HG03565 (cell line): ENCODE data around the gene STK32A.
"Not testable (repeated sequence)": the region's sequence is repeated elsewhere in the genome, so short reads cannot be mapped to it uniquely, and the experiment has no call there.

ENCODE experiments used
- ATAC-seq: cut with Tn5 transposase; IDR thresholded peaks from one replicate; pipeline ENCODE4 v1.9.1; 2021; ENCODE audit warnings: mild to moderate bottlenecking, moderate library complexity; ENCODE audit not compliant: unreplicated experiment

The STK32A gene

GRCh38 chr5:147341345-147341744, 106.5 kb downstream of the STK32A start:
- no peak for ATAC-seq

DNA sequence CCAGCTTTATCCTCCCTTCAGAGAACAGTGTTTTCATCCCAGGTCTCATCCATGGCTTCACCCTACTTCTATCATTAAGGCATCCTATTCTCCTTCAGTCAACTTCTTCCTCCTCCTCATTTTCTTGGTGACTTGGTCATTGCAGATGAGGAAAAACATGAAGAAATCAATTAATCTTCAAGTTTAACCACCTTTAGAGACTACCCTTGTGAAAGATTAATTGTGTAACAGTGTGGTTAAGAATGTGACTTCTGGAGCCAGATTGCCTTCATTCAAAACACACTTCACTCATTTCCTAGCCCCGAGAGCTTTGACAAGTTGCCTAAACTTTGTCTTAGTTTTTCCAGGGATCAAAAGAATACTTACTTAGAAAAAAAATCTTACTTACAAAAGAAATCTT, 110.0 kb downstream of the STK32A start:
- ATAC-seq = no peak

DNA sequence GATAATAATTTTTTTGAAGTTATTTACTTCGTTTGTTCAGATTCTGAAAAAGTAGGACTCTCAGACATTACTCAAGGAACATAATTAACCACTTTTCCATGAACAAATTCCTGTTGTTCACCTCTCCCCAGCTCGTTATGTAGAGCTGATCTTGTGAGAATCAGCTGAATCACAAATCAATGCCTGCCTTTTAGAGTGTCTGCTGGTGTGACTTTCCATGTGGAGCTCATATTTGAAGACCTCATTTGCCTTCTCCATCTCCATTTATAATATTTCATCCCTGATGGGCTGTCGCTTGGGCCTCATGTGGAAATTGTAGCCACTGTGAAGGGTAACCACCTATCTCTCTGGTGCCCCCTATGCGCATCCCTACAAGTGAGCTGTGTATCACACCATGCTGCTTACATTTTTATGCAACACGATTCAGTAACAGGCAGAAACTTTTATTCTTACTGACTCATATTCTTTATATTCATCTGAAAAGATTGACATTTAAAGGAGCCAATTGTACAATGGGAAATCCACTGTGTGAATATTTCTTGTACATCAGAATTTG, 111.3 kb downstream of the STK32A start:
- no peak for ATAC-seq

GRCh38 chr5:147348046-147348445, 113.2 kb downstream of the STK32A start:
- no peak for ATAC-seq

GRCh38 chr5:147348451-147348850, 113.6 kb downstream of the STK32A start:
- ATAC-seq = no peak

- no peak for ATAC-seq
These were observed 114.4 kb downstream of the STK32A start for GRCh38 chr5:147349241-147349640.

GRCh38 chr5:147359101-147359500, 124.3 kb downstream of the STK32A start:
- ATAC-seq = no peak

GRCh38 chr5:147359581-147359980, 124.8 kb downstream of the STK32A start:
- ATAC-seq = no peak

GRCh38 chr5:147360816-147361215, 126.0 kb downstream of the STK32A start:
- no peak for ATAC-seq

DNA sequence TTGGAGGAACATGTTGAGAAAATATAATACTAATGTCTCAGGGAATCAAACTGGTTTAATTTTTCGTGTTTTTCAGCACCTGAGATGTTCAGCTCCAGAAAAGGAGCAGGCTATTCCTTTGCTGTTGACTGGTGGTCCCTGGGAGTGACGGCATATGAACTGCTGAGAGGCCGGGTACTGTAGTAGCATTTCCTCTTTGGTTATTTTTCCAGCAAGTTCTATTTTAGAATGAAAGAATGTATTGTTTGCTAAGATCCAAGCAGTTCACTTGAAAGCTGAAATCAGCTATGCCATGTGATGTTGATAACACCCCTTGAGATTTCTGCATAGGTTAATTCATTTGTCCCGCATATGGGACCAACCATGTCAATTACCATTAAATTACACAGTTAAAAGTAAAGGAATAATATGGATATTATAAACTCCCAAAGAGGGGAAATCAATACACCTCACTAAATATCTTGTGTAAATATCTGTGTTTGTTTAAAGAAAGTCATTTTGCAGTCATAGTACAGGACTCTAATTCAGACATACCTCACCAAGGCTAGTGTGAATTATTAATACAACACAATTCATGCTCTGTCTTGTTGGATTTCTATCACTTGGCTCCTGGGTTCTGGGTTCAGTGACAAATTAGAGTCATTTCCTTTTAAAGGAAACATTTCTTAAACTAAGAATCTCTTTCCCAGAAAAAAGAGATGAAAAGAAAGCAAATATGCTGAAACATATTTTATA, 126.8 kb downstream of the STK32A start:
- ATAC-seq = no peak

DNA sequence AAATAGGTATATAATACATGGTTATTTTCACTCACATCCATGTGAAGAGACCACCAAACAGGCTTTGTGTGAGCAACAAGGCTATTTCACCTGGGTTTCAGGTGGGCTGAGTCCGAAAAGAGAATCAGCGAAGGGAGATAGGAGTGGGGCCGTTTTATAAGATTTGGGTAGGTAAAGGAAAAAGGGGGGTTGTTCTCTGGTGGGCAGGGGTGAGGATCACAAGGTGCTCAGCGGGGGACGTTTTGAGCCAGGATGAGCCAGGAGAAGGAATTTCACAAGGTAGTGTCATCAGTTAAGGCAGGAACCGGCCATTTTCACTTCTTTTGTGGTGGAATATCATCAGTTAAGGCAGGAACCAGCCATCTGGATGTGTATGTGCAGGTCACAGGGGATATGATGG, 132.6 kb downstream of the STK32A start:
- ATAC-seq = not testable (repeated sequence)

DNA sequence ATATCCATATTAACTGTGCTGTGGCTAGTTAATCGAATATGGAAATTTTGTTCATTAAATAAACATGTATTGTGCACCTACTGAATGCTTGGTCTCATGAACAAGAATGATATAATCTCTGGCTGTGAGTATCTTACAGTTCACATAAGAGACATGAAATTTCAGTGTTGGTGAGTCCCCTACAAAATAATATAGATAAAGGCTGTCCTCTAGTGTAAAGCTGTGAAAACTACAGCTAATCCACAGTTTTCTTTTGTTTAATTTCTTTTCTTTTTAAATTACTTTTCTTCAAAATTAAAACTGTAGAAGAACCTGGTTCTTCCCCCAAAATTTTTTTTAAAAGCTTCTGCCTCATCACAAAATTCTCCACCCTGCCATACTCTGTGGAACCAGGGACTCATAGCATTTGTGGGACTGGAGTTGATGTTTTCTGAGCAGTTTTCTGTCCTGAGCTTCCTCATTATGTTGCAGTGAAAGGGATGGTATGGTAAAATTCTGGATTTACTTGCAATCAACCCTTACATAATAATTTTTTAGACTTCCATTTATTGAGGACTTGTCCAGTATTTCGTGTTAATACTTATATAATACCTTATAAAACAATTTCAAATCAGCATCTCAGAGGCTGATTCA, 135.0 kb downstream of the STK32A start:
- ATAC-seq = no peak

DNA sequence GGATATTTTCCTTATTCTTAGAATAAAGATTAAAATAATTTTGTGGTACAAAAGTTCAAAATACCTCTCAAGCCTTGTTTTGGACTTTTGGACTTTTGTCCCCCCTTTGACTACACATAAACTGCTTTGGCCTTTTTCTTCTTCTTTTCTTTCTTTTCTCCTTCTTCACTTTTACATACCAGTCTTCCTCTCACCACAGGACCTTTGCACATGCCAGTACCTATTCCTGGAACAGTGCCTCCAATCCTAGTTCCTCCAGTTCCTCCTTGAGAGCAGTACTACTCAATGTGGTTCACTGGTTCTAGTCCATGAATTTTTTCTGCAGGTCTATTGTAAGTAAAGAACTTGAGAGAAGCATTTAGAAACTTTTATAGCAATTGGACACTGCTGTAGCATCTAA, 136.5 kb downstream of the STK32A start:
- no peak for ATAC-seq

- ATAC-seq = no peak
These were observed 137.4 kb downstream of the STK32A start for GRCh38 chr5:147372191-147372590.

DNA sequence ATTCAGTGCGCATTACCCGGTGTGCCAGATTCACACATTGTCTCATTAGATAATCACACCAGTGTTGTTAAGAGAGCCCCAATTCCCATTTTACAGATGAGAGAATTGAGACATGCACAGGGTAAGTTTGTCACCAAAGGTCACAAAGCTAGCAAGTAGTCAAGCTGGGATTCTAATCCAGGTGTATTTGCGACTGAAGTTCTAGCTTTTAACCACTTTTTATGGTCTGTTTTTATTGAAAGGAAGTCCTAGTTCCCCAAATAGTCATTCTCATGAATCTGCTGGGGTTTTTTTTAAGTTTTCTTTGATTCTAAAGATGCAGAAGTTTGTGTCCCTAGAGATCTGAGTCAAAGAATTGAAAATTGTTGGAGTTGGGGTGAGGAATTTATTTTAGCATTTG, 138.5 kb downstream of the STK32A start:
- ATAC-seq = no peak

GRCh38 chr5:147375151-147375550, 140.3 kb downstream of the STK32A start:
- no peak for ATAC-seq

- ATAC-seq = no peak
These were observed 142.9 kb downstream of the STK32A start for GRCh38 chr5:147377682-147378081.

GRCh38 chr5:147381555-147381954, 146.7 kb downstream of the STK32A start:
- no peak for ATAC-seq

DNA sequence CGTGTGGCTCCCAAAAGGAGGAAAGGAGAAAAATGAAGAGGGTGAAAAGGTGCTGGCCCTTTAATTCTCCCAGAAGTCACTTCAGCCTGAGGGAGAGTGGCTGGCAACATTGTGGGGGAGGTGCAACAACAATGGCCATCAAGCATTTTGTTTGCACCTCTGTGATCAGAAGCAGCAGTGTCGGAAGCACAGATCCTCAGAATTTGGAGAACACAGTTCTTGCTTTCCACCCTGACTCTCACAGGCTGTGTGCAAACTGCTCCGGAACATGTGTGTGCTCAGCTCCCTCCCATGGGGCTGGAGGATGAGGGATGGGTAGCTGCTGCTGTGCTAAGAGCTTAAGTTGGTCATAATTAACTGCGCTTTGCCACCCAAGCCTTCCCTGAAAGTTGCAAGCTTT, 147.9 kb downstream of the STK32A start:
- ATAC-seq = no peak

GRCh38 chr5:147384346-147385193, 149.7 kb downstream of the STK32A start:
- ATAC-seq = no peak

GRCh38 chr5:147387109-147387508, 152.3 kb downstream of the STK32A start:
- no peak for ATAC-seq
